Stimulated activated CD8-positive, alpha-beta memory T cell treated with anti-CD3 and anti-CD28 coated beads, Interleukin-15, amount 100 ng/mL, for 4 hours (primary cell): Measurements from ENCODE around the gene CPA2.

Experiments used
- DNase-seq, 2 donors: peaks; one replicate each; pipeline ENCODE4 v3.0.0-alpha.2; 2020; ENCODE audit warnings: low read depth in 2 of 2

CPA2 gene

DNA sequence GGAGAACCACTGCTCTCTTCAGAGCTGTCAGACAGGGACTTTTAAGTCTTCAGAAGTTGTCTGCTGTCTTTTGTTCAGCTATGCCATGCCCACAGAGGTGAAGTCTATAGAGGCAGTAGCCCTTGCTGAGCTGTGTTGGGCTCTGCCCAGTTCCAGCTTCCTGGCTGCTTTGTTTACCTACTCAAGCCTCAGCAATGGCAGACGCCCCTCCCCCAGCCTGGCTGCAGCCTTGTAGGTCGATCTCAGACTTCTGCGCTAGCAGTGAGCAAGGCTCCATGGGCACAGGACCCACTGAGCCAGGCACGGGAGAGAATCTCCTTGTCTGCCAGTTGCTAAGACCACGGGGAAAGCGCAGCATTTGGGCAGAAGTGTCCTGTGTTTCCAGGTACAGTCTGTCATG is 12.1 kb upstream of the CPA2 start:
- no peak for DNase-seq

DNA sequence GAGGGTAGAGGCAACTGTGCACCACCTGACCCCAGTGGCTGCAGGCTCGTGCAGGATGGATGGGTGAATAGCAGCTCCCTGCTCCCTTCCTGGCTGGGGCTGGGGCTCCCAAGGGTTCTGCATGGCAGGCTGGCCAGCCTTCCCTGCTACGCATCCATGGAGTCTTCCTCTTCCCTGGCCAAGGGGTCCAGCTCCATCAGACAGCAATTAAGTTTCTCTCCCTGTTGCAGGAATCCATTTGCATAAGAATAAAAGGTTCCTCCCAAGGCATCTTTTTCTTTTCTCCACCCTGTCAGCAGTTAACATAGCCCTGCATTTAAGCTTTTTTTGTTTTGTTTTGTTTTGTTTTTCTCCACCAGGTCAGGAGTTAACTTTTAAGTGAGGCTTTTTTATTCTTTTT is 10.0 kb upstream of the CPA2 start:
- no peak for DNase-seq

DNA sequence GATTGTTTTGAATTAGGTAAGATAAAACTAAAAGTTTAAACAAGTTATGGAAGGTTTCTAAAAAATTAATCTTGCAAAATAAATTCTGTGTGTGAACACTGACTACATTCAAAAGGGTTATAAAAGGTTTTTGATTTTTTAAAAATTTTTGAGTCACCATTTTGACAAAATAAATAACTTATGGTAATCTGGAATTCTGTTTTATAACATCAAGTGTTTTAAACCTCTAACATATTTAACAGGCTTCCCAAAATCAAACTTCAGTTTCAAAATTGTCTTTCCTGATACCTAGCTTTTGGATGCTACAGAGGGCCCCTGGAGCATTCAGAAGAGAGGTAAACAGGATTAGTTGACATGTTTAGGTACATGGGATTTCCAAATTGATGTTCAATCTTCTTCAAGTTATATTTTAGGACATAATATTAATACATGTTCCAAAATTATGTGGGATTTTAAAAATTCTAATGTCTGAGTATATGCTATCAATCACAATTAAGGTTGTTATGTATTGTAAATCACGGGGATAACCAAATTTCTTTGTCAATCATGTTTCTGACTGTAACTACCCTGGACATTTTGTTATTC is 8.1 kb upstream of the CPA2 start:
- DNase-seq: no peak

DNA sequence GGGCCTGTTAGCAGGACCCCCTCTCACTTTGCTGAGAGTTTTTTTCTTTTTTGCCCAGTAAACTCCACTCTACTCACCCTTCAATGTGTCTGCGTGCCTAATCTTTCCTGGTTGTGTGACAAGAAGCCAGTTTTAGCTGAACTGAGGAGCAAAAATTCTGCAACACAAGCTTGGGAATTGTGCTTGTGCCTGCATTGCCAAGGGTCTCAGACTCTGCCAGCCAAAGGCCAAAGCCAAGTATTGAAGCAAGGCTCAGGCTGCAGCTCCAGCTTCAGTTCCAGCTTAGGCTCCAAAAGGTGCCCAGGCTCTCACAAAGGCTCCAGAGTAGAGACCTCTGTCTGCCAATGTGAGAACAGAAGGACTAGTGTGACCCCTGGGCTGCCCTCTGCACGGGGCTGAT is 4.2 kb upstream of the CPA2 start:
- no peak for DNase-seq

DNA sequence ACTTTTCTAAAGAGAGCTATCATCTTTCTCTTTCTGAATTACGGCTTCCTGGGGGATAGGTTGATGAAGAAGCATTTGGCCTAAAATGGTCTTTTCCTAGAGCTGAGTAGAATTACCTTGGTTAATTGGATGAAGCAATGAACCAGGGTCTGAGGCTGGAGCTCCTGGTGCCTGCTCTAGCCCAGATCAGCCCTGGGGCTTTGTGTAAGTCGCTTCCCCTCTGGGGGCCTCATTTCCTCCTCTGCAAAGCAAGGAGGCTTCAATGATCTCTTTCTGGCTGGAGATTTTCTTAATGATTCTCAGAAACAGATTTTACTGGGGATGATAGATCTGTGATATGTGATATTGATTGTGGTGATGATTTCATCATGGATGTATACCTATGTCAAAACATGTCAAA is 3.5 kb upstream of the CPA2 start:
- DNase-seq: no peak

DNA sequence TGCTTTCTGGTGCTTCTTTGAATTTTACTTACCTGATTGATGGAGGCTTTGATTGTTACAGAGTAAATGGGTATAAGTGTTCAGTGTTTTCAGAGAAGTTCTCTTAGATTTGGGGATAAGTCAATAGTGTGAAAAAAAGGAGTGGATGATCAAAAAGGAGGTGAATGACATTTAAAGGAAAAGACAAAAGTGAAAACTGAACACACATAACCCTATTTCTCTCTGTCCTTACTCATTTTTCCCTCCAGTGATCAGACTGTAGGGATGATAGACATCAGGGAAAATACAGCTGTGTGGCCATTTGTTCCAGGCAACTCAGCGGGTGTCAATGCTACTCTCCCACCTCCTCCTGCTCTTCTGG is 278 bp downstream of the CPA2 start:
- no peak for DNase-seq

DNA sequence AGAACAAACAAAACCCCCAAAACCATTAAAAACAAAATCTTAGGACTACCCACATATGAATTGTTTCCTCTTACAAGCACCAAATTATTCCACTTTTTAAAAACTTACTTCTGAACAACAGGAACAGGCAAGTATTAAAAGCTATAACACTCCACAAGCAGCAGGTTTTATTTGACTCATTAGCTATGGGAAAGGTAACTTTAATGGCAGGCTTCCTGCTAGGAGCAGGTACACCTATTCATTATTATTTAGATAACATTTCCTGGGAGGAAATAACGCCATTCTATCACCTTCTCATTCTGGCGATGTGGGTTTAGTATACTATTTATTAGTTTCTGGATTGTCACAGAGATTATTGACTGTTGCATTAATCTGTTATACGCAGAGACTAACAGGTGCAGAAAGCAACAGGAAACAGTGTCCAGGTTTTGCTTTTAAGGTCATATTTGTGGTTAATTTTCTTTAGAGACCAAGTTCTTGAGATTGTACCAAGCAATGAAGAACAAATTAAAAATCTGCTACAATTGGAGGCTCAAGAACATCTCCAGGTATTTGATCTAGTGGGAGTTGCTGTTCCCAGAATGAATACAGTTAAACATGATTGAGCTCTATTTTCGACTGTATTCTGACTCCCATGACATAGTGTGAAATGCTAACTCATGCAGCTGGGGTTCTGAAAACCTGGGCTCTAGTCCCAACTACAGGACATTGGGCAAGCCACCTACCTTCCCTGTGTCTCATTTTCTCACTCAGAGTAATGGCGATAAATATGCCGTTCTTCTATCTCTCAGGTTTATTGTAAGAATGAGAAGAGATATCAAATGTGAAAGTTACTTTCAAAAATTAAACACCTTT is 2.0 kb downstream of the CPA2 start:
- DNase-seq: no peak

DNA sequence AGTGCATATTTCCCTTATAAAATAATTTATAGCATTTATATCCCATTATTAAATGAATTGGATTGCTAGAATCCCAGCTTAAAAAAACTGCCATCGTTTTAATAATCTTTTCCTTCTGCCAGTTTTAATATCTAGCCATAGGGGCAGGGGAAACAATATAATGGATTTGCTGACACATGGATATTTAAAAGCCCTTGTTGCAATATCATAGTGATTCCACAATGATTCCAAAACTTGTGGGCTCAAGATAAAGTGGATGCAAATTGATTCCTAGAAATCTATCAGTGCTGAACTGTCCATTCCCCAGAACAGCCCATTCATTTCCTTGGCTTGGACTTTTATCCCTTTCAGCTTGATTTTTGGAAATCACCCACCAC is 2.6 kb downstream of the CPA2 start:
- no peak for DNase-seq

DNA sequence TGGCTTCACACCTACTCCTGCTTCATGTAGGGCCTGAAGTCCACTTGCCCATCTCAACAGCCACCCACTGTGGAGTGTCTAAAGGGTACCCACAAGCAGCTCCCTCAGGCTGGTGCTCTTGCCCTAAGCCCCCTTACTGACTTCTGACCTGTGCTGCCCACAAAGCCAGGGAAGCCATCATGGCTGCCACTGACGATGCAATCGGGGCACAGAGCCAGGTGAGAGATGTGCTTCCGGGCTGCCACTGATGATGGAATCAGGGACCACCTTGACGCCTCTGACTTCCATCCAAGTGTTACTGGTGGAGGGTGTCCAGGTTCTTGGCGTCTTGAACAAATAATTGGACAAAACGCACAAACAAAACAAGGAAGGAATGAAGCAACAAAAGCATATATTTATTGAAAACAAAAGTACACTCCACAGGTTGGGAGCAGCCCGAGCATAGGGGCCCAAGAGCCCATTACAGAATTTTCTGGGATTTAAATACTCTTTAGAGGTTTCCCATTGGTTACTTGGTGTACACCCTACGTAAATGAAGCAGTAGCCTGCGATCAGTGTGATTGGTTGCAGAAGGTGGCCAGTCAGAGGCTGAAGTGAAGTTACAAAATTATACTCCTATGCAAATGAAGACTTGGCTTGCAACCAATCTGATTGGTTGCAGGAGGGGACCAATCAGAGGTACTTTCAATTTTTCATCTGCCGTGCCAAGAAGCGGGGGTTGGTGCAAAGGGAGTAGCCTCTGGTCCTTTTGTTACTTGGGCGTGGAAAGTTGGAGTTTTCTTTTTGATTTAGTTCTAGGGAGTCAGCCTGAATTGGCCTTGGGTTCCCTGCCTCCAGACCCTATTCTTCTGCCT is 4.5 kb downstream of the CPA2 start:
- no peak for DNase-seq

DNA sequence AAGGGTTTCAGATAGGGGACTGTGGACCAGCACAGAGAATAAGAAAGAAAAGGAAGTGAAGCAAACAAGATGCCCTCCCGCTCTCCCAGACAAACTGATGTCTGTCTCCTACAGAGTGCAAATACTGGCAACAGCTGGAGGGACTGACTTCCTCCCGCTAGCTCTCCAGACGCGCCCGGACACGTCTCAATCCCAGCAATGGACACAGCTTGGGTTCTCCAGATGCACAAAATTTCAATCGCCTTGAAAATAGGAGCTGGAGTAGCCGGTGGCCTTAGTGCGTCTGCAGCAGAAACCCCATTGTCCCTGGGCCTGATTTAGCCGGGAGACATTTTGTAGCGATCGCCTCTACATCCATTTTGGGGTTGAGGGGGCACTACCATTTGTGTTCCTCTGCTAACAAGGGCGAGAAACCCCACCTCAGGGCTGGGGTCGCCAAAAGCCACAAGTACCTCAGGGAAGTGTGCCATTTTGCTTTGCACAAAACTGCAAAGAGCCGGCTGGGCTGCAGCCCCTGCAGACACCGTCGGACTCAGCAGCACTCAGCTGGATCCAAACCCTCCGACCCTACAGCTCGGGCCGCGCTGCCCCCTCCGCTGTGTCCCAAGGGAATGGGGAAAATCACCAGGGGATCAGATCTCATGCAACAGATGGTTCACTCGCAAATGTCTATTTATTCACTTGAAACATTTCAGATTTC is 5.9 kb downstream of the CPA2 start:
- DNase-seq: no peak

DNA sequence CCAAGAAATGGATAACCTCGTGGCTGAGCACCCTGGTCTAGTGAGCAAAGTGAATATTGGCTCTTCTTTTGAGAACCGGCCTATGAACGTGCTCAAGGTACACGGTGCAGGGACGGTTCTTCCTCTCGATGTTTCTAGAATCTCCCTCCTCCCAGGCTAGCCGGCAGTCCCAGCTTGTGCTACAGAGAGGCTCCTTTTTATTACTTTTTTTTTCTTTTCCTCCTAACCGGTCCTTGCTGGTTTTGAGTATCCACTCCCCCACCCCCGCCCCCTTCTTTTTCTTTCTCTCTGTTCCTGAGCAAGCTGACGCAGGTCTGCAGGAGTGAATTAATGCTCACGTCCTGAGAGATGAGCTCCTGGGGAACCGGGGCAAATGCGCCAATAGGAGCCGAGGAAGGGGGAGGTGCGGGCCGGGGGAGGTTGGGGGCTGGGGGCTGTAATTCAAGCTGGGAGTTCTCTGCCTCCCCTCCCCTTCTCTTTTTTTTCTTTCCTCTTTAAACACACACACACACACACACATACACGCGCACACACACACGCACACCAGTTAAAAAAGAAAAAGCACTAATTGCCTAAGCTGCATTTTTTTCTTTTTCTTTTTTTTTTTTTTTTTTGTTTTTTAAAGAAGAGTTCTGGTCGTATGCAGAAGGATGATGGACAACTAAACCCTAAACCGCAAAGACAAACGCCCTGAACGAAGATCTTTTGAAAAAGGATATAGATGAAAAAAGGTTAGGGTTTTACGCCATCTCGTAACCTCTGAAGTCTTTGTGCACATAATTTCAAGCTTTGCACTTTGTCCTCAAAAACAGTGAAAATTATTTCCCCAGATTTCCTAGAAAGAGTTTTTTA is 6.6 kb downstream of the CPA2 start:
- DNase-seq: no peak

DNA sequence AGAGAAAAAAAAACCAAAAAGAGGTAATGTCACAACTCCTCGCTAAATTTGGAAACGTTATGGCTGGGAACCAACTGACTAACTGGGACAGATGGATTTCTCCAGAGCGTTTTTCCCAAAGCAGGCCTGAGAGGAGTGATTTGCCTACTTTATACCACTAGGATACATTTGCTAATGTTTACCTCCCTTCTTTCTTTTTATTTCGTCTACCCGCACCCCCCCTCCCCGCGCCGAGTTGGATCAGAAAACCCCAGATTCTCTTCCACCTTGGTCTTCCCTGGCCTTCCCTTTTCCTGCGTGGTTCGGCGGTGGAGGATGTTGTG is 7.2 kb downstream of the CPA2 start:
- no peak for DNase-seq

DNA sequence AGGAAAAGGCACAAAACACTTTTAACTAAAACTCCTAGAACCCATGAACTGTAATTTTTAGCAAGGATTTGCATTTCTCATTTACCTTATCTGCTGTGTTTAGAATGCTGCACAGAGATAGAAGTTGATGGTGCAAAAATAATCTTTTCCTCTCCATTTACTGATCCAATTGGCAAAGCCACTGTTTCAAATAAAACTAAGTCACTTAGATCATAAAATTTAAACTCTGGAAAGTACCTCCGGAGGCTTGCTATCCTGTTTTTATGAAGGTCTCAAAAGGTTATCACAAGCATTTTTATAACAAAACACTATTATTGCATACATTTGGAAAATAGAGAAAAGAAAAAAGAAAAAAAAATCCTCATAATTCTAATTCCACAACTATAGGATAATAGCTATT is 7.6 kb downstream of the CPA2 start:
- no peak for DNase-seq

DNA sequence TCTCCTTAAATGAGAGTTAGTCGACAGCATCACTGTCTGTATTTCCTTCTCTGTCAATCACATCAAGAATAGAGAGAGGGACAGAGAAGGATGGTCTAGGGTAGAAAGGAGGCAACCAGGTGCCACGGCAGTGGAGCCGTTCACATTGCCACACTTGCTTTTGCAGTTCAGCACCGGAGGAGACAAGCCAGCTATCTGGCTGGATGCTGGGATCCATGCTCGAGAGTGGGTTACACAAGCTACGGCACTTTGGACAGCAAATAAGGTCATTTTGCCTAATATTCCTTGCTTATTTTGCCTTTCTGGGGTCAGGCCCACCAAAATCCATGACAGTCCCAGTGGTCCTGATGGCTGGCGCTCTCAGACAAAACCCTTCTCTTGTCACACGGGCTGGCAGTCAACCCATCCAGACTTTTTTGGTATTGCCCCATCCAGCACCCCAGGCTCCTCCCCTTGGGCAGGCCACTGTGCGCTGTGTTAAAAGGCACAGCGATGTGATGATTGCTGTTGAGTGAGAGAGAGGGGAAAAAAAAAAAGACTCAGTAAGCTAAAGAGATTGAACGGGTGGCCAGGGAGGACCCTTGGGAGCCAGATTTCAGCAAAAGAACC is 8.4 kb downstream of the CPA2 start:
- DNase-seq: no peak

DNA sequence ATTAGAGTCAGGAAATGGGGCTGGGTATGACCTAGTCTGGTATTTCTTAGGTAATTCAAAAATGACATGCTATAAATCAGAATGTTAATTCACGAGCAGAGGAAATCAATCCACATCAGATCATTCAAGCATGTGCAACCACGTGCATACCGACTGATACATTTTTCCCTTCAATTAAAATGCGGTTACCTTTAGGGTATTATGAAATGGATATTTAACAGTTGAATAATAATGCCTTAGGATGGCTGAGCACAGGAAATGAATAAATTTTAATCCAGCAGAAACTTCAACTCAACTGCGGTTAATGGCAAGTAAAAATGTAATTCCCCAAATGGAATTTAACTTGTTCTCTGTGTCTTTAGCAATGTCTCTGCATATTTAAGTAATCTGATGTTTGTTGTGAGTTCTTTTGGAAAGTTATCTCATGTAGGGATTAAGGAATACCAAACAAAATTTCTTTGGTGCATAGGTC is 9.2 kb downstream of the CPA2 start:
- DNase-seq: no peak

DNA sequence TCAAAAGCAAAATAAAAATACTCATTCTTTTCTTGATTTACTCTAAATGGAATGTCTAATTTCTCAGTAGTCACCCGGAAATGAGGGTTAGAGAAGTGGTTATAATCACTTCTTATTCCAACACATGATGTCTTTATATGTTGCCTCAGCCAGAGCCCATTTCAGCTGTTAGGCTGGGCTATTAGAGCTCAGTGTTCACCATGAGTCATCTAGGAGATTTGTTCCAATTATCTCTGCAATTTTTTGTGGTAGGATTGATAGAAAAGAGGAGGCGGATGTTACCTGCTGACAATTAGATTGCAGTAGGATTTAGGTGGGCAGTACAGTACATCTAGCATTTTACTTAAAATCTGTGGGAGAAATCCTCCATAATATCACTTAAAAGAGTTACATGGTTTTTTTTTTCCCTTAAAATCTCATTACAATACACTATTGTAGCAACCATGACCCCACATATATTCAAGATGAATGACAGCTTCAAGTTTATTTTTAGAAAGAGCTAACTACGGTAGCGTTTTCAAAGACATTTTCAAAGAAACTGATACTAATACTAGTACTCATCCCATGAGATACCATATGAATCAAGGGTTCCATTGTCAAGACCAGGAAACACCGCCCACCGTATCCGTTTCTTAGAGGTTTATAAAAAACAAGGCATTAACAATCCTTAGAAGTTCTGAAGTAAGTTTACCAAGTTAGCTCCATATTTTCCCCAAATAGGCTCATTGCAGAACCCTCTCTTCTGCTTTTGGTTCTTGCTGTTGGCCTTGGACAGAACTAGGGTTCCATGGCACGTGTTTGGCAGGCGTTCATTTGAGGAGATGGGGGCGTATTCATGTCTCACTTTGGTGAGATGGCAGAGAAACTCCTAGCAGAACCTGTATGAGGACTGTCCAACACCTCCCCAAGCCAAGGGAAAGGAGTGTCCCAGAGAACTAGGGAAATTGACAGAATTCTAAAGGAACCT is 10.4 kb downstream of the CPA2 start:
- no peak for DNase-seq

DNA sequence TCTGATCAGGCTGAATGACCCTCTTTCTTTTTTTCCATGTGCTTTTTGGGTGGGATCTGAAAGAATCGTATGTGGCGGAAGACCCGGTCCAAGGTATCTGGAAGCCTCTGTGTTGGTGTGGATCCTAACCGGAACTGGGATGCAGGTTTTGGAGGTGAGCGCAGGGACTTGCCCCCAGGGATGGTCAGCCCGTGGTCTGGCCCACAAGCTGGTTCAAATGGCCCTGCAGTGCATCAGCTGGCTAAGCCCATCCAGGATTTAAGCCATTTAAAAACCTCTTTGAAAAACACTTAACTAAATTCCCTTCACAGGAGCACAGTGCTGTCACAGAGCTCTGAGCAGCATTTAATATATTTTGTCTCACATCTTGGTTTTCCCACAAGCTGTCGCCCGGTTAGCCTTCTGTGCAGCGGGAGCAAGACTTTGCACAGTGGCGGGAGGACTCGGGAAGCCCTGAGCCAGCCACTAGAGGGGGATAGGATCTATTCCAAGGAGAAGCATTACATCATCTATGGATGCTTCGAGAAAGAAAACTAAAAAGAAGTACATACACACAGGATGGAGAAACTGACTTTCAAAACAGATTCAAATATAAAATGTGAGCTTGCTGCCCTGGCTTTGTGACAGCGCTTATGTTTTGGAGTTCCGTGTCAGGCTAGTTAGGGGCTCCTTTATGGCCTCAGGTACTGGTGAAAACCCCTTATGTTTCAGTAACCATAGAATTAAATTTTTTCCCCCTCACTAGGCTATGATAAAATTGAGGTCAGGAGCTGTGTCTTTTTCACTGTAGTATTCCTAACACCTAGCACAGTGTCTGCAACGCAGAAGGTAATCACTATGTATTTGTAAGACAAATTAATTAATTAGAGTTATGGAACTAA is 11.3 kb downstream of the CPA2 start:
- DNase-seq: no peak

DNA sequence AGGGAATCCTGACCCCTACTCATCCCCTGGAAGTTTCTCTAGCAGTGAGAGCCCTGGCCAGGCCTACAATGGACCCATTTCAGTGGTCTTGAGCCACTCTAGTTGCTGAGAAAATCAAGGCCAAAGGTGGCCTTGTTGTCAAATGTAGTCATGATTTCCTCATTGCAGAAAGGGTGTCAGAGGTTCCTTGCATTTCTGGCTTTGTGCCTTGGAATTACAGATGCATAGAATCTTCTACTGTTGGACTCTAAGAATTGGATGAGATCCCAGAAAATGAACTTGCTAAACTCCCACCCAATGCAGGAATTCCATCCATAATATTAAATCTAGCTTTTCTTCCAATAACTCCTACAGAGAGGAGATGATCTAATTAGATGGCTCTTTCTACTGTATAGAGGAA is 12.2 kb downstream of the CPA2 start:
- no peak for DNase-seq

DNA sequence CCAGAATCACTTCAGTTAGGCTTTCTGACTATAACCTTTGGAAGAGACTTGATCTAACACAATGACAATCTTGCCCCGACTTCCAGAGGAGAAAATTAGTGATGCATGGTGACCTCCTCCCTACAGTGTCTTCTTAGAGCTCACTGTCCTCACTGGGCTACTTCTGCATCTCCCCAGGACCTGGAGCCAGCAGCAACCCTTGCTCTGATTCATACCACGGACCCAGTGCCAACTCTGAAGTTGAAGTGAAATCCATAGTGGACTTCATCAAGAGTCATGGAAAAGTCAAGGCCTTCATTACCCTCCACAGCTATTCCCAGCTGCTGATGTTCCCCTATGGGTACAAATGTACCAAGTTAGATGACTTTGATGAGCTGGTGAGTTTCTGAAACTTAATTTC is 12.6 kb downstream of the CPA2 start:
- no peak for DNase-seq
